GM19239 (cell line): ENCODE measurements around the gene ASIC3.
"Not testable (repeated sequence)": the region's sequence is repeated elsewhere in the genome, so short reads cannot be mapped to it uniquely, and the experiment has no call there.

Source experiments
- DNase-seq: peaks from one replicate; pipeline ENCODE4 v3.0.0; 2011; ENCODE audit warnings: low spot score; ENCODE audit not compliant: insufficient read length
- FAIRE-seq: peaks from 2 replicates; lab custom pipeline; 2011; peaks lifted over from hg19 to GRCh38; lab: Jason Lieb, UNC

The ASIC3 gene

DNA sequence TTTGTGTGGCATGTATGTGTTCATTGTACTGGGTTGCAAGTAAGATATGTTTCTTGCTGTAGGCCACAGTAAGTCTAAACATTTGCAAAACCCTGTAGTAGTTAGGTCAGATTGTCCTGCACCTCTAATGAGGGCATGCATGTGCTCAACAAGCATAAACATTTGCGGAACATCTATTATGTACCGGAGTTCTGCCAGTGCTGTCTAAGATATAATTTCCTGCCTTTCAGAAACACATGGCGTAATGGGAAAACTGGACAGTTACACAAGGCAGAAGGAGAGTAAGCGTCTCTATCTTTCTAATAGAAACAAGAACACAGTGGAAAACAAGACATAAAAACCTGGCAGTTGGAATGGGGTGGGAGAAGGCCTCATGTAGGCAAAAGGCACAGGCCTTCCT is 17.3 kb upstream of the ASIC3 start:
- DNase-seq = no peak

DNA sequence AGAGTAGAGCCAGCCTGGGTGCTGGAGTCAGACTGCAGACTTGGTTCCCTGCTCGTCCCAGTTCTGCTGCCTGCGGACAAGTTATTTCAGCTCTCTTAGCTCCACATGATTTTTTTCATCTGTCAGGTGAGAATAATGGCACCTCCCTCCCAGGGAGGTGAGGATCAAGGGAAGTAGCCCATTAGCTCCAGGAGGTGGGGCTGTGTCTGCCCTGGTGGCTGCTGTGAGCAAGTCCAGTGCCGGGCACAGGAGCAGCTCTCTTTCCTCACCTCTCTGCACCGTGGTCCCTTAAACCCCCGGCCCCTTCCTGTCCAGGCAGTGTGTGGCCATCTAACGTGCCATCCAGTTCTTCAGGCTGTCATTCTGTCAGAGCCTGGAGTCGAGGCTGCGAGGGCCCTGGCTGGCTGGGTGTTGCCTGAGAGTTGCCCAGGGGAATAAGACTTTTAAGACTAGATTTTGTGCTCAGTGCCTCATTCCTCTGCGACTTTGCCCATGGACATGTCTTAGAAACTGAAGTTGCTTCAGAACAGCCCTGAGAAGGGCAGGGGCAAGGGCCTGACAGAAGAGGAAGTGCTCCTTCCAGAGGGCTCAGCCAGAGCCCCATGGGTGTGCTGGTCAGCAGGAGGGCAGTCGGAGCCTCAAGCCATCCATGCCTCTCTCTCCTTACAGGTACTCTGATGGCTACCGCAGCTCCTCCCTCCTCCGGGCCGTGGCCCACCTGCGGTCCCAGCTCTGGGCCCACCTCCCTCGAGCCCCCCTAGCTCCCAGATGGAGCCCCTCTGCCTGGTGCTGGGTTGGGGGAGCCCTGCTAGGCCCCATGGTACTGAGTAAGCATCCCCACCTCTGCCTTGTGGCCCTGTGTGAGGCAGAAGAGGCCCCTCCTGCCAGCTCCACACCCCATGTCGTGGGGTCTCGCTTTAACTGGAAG is 15.1 kb upstream of the ASIC3 start:
- DNase-seq = no peak
- no peak for FAIRE-seq

More for the DNA sequence above, 17.3 kb upstream of the ASIC3 start:
- no peak for FAIRE-seq

DNA sequence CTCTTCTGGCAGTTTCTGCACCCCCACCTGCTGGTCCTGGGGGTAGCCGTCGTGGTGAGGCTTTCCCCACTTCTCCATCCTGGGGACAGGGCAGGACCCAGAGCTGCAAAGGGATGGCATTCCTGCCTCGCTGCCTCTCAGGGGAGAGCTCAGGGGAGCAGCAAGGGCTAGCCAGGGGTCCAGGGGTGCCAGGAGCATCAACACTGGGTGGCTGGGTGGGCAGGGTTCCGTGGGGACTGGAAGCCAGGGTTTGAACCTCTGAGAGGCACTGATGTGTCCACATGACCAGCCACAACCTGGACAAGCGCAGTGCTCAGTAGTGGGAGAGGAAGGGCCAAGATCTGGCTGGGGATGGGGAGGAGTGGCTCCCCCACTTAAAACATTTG is 14.5 kb upstream of the ASIC3 start:
- DNase-seq = no peak
- no peak for FAIRE-seq

DNA sequence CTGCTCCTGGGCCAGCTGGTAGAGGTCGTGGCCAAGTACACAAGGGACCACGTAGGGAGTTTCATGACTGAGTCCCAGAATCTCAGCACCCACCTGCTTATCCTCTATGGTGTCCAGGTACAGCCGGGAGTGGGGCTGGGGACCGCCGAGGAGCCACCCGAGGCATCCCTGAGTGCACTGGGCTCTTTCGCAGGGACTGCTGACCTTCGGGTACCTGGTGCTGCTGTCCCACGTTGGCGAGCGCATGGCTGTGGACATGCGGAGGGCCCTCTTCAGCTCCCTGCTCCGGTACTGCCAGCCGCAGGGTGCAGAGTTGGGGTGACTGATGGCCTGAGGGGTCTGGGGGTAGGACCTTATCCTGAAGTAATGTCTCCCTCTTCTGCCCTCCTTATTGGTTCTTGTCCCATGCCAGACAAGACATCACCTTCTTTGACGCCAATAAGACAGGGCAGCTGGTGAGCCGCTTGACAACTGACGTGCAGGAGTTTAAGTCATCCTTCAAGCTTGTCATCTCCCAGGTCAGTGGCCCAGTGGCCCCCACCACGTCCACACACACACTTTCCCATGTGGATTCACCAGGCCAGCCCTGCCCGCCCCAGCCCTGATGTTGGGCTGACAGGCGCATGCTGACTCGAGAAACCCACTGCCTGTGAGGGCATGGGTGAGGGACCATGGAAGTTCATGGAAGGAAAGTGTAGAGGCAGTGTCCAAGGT is 13.9 kb upstream of the ASIC3 start:
- FAIRE-seq (no peak), DNase-seq (no peak)

DNA sequence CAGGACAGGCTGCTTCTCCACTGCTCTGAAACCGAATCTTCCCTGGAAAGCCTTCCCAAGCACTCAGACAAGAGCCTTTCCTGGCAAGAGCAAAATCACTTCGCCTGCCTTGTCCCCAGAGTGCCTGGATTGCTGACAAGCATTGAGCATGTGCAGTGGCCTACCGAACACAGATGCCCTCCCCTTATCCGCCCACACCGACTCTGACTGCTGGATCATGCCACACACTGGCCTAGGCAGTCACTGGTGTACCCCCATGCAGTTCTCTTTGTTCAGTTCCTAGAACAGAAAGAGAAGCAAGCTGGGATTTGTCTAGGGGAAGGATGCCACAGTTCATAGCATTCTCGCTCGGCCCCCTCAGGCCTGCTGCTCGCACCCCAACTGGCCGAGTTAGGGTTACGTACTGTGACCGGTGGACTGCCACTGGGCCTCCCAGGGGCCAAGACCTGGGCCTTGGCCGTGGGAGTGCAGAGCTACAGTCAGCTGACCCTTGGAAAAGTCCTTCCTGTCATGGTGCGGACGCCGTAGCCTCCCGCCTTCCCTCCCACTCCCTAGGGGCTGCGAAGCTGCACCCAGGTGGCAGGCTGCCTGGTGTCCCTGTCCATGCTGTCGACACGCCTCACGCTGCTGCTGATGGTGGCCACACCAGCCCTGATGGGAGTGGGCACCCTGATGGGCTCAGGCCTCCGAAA is 13.2 kb upstream of the ASIC3 start:
- no peak for DNase-seq

DNA sequence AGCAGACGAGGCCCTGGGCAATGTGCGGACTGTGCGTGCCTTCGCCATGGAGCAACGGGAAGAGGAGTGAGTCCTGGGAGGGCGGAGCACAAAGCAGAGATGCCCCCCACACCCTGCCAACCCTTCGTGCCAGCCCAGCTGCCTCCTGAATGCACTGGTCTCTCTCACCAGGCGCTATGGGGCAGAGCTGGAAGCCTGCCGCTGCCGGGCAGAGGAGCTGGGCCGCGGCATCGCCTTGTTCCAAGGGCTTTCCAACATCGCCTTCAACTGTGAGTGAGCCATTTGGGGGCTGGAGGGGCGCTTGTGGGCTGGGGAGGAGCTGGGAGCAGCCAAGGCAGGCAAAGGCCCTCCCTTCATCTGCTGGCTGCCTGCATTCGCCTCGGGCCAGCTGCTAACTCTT is 12.4 kb upstream of the ASIC3 start:
- FAIRE-seq (no peak), DNase-seq (no peak)

More for the DNA sequence above, 13.2 kb upstream of the ASIC3 start:
- FAIRE-seq = no peak

DNA sequence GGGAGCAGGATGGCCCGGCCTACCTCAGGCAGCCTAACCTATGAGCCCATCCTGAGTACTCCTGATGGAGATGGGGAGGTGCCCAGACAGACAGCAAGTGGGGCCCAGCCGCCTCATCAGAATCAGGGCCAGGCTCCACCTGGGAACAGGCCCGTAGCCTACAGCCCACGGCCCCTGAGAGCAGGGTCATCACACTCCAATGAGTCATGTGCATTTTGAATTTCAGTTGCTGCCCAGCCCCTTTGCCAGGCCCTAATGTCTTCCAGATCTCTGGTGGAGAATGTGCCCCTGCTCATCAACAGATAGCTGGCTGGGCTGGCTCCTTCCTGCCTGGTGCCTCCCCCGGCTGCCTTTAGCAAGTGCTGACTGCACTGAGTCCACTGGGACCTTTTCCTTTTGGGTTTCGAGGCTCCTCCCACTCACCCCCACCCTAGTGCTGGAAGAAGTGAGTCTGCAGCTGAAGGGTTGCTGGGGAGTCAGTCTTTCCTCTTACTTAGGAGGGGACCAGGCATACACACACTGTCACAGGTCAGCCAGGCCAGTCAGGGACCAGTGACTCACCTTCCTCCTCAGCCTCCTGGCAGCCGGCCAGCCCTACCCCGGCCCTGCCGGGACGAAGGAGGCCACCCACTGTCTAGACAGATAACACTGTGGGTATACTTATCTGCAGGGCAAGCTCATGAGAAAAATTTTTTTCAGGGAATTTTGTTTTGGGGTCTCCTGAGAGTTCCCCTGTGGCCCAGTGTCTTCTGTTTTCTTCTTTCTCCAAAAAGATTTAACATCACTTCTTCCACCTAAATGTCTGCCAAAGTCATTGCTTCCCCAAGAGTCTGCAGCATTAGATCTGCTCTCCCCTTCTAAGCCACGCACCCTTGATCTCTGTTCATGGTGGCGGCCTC is 9.1 kb upstream of the ASIC3 start:
- FAIRE-seq (no peak), DNase-seq (no peak)

DNA sequence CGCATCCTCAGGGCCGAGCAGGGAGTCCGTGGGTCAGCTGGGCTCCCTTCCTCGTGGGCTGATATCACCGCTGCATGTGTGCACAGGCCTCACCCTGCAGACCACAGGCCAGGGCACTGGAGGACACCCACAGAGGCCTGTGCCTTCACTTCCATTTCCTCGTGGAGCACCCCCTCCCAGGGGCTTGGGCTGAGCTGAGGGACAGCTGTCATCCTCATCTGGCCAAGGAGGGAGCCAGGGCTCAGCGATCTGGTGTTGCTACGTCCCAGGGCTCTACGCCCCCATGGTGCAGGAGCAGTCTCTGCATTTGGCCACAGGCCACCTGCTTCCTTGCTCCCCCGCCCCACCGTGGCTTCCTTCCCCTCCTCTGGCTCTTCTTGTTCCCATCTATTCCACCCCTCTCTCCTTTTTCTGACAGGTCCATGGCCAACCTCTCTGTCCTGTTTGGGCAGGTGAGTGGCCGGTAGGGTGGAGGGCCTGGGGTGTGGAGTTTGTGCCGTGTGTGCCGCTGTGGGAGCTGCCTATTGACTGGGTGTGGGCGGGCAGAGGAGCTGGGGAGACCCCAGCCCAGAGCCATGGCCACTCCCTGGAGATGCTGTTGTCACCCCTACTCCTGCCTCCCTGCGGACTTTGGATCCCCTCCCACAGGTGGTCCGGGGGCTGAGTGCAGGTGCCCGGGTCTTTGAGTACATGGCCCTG is 8.3 kb upstream of the ASIC3 start:
- no peak for DNase-seq
- no peak for FAIRE-seq

DNA sequence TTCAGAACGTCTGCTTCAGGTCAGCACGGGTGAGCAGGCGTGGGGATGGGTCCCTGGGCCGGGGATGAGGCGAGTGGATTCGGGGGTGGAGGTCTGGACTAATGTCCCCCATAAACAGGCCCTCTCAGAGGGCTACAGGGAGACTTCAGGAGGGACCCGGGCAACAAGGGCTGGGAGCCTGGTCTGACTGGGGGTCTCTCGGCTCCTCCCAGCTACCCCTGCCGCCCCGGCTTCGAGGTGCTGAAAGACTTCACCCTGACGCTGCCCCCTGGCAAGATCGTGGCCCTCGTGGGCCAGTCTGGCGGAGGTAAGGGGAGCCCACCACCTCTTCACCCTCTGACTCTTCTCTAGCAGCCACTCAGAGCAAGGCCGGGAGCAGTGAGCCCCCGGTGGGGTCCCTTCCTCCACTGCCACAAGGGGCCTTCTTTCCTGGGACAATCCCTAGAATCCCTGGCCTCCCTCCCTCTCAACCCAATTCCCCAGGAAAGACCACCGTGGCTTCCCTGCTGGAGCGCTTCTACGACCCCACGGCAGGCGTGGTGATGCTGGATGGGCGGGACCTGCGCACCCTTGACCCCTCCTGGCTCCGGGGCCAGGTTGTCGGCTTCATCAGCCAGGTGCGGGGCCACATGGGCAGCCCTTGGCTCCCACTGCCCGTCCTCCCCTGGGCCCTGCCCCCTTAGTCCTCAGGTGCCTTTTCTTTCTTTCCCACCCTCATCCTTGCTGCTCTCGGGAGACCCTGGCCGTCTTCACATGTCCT is 7.5 kb upstream of the ASIC3 start:
- FAIRE-seq = no peak
- no peak for DNase-seq

DNA sequence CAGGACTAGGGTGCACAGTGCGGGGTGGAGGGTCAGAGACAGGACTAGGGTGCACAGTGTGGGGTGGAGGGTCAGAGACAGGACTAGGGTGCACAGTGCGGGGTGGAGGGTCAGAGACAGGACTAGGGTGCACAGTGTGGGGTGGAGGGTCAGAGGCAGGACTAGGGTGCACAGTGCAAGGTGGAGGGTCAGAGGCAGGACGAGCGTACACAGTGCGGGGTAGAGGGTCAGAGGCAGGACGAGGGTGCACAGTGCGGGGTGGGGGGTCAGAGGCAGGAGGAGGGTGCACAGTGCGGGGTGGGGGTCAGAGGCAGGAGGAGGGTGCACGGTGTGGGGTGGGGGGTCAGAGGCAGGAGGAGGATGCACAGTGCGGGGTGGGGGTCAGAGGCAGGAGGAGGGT is 4.9 kb upstream of the ASIC3 start:
- FAIRE-seq, DNase-seq: not testable (repeated sequence)

DNA sequence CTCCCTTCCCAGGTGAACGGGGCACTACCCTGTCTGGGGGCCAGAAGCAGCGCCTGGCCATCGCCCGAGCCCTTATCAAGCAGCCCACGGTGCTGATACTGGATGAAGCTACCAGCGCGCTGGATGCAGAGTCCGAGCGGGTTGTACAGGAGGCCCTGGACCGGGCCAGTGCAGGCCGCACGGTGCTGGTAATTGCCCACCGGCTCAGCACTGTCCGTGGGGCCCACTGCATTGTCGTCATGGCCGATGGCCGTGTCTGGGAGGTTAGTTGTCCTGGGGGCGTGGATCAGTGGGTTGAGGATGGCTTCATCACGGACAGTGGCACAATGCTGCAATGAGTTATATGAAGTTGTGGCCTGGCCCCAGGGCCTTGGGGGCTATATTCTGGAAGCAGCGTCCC is 4.4 kb upstream of the ASIC3 start:
- FAIRE-seq (no peak), DNase-seq (no peak)

DNA sequence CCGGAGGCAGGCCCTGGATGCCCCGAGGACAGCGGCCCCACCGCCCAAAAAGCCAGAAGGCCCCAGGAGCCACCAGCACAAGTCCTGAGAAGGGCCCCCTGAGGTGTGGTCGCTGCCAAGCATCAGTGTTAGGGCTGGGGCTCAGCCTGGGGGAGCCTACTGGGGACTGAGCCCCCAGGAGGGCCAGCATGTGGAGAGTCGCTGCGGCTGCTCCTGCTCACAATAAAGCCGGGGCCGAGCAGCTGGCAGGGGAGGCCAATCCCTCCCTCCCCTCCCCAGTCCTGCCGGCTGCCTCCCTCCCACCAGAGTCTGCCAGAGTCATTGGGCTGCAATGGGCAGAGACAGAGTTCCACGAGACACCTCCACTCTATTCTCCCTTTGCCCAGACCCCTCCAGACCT is 3.1 kb upstream of the ASIC3 start:
- no peak for FAIRE-seq

DNA sequence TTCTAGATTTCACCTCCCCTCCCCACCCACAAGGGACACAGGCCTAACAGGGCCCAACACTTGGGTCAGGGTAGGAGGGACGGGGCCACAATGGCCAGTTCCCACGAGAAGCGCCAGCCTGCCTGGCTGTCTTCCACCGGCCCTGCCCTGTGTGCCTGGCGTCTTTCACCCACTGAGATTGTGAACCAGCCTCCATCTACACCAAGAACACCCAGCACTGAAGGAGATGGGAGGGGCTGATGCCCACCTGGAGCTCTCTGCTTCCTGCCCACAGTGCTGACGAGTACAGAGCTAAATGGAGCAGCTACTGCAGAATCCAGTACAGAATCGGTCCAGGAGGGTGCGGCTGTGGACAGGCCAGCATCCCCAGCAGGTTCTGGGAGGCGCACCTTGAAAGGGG is 2.4 kb upstream of the ASIC3 start:
- FAIRE-seq (no peak), DNase-seq (no peak)

More for the DNA sequence above, 3.1 kb upstream of the ASIC3 start:
- DNase-seq = no peak

DNA sequence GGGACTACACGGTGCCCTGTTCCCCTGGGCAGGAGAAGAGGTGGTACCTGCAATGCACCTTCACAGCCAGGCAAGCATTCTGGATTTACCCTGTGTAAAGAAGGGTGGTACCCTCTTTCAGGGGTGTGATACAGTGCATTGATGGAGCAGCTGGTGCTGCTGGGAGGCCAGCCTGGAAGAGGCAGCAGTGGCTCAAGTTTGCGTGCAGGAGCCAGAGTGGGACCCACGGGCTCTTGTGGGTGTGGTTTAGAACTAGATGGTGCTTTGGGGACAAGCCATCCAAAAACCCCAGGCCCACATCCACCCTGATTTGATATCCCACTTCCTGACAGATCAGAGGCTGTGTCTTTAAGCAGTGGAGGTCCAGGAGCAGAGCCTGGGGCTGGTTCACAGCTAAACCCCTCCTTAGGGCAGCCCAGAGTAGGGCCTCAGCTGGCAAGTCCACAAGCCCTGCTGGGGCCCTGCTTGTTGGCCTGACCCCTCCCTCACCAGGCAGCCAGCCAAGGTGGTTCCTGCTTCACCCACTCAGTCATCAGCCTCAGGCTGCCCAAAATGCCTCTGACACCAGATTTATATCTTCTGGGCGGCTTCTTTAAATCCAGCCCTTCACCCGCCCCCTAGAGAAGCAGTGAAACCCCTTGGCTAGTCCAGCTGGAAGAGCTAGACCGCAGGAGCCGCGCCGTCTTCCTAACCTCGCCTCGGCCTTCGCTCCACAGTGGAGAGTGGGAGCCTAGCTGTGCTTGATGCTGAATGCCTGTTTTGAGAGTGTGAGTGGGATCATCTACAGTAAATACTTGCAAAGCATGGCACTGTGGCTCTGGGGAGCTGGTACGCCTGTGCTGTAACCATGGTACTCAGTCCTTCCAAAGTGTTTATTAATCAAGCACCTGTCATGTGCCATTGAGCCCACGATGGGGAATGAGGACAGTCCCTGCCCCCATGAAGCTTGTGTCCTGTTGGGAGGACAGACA is 1.4 kb upstream of the ASIC3 start:
- no peak for FAIRE-seq
- no peak for DNase-seq

DNA sequence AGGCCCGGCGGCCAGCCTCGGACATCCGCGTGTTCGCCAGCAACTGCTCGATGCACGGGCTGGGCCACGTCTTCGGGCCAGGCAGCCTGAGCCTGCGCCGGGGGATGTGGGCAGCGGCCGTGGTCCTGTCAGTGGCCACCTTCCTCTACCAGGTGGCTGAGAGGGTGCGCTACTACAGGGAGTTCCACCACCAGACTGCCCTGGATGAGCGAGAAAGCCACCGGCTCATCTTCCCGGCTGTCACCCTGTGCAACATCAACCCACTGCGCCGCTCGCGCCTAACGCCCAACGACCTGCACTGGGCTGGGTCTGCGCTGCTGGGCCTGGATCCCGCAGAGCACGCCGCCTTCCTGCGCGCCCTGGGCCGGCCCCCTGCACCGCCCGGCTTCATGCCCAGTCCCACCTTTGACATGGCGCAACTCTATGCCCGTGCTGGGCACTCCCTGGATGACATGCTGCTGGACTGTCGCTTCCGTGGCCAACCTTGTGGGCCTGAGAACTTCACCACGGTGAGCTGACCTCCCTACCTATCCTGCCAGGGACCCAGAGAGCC is 656 bp downstream of the ASIC3 start:
- no peak for DNase-seq
- FAIRE-seq = no peak

DNA sequence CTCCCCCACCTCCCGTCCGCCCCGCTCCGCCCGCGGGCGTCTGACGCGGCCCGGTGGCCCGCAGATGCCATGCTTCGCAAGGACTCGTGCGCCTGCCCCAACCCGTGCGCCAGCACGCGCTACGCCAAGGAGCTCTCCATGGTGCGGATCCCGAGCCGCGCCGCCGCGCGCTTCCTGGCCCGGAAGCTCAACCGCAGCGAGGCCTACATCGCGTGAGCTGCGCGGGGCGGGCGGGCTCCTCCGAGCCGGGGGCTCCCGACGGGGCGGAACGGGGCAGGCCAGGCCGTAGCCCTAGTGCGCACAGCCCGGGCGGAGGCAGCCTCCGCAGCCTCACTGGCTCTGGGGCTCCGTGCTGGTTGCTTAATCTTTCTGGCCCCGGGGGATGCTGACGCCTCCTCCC is 2.8 kb downstream of the ASIC3 start:
- FAIRE-seq (no peak), DNase-seq (no peak)

DNA sequence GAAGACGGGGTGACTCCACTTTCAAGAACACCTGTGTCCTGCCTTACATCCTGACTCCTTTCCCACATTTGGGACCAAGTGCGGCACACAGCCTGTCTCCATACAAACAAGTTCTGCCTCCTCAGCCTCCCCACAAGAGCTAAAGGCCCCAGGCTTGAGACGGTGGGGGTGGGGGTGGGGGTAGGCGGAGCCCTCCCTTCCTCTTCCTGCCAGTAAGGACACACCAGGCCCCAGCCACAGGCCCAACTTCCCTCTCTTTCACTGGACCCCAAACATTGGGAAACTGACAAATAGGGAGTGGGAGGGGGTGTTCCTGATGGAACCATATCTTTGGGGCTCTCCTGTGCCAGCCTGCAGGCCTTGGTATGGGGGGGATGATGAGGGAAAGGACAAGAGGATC is 4.8 kb downstream of the ASIC3 start:
- DNase-seq (no peak), FAIRE-seq (no peak)
